ENCODE measurements around the gene CFAP221.
A peak's percentile ranks its signal among the peaks of the same experiment; 100 is the strongest.
"Not testable (repeated sequence)": the region's sequence is repeated elsewhere in the genome, so short reads cannot be mapped to it uniquely, and the experiment has no call there.

Gene CFAP221

GRCh38 chr2:119592436-119592835 lies 48.2 kb downstream of the CFAP221 start:
- no peak for DNase-seq

- DNase-seq: no peak
Observed at GRCh38 chr2:119596638-119597037, 52.4 kb downstream of the CFAP221 start.

DNA sequence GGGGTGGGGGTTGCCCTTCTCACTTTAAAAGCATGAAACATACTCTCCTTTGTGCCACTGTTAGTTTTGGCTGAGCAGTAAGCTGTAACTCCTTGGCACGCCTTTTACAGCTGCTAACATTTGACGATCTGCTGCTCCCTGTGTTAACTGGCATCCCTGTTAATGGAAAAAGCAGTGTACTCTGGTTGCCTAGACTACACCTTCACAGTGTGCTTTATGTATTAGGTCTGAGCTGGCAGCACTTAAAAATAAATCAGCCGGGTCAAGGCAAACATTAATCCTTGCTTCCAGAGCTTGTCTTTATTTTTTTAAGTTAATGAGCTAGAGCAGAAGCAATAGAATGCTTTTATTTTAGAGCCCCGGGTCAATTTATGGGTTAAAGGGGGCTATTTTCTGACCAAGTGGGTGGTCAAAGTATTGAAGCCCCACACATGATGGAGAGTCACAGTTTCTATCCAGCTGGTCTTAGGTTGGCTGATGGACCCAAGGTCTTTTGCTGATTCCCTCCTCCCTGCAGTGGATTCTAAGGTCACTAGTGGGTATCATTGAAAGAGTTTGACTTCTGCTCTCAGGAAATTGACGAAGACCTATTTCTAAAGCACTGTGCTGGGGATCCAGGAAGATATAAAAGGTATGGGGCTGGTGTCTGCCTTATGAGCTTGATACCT lies 54.5 kb downstream of the CFAP221 start:
- DNase-seq: no peak

- no peak for DNase-seq
Observed at GRCh38 chr2:119599384-119599783, 55.1 kb downstream of the CFAP221 start.

- DNase-seq: no peak
Observed at GRCh38 chr2:119605096-119605495, 60.8 kb downstream of the CFAP221 start.

DNA sequence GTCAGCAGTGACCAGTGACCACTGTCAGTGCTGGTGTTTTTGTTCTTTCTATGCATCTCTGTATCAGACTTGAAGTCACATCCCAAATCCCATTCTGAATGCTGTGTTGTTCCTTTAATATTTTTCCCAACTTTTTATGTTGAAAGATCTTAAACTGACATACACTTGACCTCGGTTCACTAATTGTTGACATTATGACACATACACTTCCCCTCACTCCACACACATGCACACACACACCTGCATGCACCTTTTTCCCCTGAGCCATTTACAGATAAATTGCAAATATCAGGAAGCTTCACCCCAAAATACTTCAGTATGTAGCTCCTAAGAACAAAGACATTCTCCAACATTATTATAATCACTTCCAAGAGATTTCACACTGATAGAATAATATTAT lies 62.4 kb downstream of the CFAP221 start:
- DNase-seq: no peak

DNA sequence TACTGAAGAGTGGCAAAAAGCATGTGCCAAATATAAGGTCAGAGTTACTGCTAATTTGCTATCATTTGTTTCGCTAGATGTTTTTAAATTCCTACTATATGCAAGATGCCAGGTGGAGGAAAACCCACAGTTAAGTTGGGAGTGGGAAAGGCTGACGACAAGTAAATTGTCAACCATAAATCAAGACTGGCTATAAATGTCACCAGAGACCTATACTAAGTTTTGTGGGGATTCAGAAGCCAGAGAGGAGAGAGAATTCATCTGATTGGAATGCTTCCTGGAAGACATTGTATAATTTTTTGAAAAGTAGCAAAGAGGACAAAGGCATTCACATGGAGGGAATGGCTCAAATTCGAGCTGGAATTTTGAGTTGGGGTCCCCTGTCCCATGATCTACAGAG lies 64.3 kb downstream of the CFAP221 start:
- DNase-seq: no peak

- DNase-seq: no peak
Observed at GRCh38 chr2:119609337-119609736, 65.1 kb downstream of the CFAP221 start.

DNA sequence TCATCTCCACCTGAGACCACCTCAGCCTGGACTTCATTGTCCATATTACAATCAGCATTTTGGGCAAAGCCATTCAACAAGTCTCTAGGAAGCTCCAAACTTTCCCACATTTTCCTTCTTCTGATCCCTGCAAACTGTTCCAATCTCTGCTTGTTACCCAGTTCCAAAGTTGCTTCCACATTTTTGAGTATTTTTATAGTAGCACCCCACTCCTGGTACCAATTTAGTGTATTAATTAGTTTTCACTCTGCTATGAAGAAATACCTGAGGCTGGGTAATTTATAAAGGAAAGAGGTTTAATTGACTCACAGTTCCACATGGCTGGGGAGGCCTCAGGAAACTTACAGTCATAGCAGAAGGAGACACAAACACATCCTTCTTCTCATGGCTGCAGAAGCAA lies 69.9 kb downstream of the CFAP221 start:
- DNase-seq: not testable (repeated sequence)

DNA sequence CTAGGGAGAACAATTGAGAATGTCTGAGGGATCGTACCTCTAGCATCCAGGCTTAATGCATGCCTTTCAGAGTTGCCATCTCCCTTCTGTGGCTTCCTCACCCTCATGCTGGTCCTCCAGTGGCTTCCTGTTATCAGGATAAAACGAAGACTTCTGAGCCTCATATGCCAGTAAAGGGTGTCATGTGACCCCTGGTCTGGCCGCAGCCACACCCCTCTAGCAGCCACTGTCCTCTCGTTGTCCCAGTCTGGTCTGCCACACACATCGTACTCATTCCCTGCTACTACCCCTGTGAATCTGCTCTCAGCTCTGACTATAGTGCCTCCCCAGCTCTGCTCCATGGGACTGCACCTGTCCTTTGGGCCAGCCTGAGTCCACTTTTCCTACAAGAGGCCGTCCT lies 72.2 kb downstream of the CFAP221 start:
- DNase-seq: no peak

- DNase-seq: no peak
Observed at GRCh38 chr2:119617455-119617854, 73.2 kb downstream of the CFAP221 start.

- DNase-seq: not testable (repeated sequence)
Observed at GRCh38 chr2:119618725-119619124, 74.5 kb downstream of the CFAP221 start.

DNA sequence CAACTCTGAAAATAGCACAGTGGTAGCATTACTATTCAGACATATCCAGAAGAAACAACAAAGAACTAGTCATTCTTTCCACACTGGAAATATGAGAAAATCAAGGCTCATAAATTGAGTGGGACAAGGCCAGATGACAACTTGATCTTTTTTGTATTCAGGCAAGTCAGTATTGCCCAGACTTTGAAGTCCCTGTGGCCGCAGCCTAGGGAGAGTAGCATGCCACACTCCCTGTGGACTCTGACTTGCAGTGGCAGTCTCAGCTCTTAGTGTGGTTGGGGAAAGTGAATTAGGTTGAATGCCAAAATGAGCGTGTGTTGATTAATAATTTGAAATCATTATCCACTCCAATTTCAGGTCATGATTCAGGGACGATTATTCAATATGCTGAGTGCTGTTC lies 81.0 kb downstream of the CFAP221 start:
- no peak for DNase-seq

DNA sequence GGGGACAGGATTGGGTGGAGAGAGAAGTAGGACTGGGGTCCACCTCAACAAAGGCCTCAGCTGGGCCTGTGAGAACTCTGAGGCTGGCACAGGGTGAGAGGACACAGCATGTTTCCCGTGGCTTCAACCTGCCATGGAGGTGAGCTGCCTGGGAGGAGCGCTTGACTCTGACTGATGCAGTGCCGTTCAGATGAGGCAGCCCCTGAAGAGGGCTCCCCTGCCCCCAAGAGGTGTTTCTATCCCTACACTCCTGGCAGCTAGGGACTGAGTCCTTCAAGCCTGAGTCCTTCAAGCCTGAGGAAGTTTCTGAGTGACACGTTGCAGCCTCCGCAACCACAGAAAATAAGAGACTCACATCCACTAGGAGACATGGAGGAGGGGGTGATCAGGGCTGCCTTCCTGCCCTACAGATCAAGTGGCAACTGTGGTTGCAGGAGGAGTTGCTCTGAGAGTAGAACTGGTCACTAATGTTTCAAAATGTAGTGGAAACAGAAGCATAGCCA lies 85.1 kb downstream of the CFAP221 start:
- no peak for DNase-seq

GRCh38 chr2:119630121-119630520 lies 85.9 kb downstream of the CFAP221 start:
- no peak for DNase-seq

DNA sequence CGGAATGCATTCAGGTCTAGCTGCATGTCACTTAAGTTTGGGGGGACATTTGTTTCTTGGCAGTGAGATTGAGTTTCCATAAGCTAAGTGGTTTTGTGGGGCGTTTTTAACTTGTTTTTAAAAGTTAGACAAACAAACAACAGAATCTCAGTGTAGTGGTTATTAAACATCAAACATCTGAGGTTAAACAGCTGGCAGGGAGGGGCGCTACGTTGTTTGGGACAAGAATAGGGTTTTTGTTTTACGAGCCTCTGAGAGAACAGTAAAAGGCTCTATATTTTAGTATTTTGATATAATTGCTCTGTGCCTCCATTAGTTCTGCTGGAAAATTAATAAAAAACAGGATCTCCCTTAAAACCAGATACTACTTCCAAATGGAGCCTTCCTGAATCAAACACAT lies 93.1 kb downstream of the CFAP221 start:
- DNase-seq: no peak

DNA sequence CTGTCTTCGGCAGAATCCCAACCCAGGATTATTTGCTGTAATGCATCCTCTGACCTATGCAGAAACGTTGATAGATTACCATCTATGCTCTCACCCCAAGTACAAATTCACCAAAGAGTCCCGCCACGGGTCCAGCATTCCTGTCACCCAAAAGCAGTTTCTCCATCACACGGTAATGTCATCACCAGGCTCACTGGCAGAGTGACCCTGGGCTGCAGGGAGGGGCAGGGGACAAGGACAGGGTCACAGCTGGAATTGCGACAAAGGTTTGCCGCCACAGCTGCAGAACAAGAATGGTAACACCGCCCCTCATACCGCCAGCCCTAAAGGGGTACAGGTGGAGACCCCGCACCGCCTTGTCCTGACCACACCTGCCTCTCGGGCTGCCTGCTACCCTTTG lies 94.0 kb downstream of the CFAP221 start:
- no peak for DNase-seq

DNA sequence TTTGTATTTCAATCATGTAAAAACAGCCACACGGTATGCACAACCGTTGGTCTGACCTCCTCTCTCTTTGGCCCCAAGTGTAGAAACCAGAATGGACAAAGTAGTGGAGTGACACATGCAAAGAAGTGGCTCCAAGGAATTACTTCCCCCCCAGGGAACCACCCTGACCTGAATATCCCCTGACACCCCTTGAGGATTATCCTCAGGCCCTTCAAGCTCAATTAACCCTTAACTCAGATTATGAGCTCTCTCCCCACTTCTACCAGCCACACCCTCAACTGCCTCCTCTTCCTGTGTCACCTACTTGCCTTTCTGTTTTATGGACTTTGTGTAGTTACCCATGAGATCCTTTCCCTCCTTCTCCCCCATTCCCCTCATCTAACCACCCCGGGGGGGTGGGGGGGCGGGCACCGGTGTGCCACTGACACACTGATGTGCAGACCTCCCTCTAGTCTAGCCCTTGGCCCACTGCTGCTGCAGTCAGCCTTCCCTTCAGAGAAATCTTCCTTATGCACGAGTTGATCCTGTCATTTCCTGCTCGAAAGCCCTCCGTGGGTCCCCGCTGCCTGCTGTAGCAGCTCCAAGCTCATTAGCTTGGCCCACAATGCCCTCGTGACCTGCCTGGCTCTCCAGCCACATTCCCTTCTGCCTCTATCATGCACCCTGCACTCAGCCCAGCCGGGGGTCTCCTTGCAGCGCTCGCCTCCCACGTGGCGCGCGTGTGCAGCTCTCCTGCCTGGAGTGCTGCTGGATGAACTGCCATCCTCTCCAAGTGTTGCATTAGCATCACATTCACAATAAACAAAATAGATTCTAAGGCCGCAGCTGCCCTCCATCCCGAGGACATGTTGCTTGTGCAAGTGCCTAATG lies 94.7 kb downstream of the CFAP221 start:
- no peak for DNase-seq

GRCh38 chr2:119641562-119642258 lies 97.5 kb downstream of the CFAP221 start:
- peak; percentile 69 for DNase-seq

DNA sequence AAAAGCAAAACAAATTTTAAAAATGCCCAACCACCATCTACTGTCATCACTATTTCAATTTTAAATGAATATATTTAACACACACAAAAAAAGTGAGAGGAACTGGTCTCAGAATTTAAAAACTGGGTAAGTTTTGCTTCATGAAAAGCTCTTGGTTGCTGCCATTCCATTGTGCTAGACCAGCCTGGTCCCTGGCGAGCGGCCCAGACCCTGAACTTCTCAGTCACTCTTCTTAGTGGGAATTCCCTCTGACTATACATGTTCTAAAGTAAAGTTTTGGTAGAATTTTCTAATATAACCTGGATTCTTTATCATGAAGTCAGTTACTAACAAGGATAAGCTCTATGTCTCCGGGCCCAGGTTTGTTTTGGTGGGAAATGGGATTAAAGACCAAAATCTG lies 99.9 kb downstream of the CFAP221 start:
- DNase-seq: no peak

- DNase-seq: no peak
Observed at GRCh38 chr2:119645173-119645855, 101.1 kb downstream of the CFAP221 start.

DNA sequence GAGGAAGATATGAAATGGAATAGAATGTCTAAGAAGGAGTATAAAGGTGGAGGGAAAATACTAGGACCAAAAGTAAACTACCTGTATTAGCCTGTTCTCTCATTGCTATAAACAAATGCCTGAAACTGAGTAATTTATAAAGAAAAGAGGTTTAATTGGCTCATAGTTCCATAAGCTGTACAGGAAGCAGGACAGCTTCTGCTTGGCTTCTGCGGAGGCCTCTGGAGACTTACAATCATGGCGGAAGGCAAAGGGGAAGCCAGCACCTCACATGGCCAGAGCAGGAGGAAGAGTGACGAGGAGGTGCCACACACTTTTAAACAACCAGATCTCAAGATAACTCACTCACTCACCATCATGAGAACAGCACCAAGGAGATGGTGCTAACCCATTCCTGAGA lies 101.9 kb downstream of the CFAP221 start:
- no peak for DNase-seq
